Neural progenitor cell (in vitro differentiated cells): ENCODE results near the gene OR5V1. TPM values are rescaled to one million over a fixed set of nuclear protein-coding genes. Genes with fewer than 3 reads are reported as not detected.
"Not testable (repeated sequence)": the region's sequence is repeated elsewhere in the genome, so short reads cannot be mapped to it uniquely, and the experiment has no call there.

ENCODE experiments used
- DNase-seq: peaks from one replicate; pipeline ENCODE4 v3.0.0-alpha.2; 2016; ENCODE audit warnings: low spot score
- H2AFZ ChIP-seq: fragments of 200-600 bp; sonication (generic); replicated peaks from 2 replicates; pipeline ENCODE4 v1.6.1; 2016; ENCODE audit warnings: antibody characterized with exemption
- H3F3A ChIP-seq: fragments of 200-600 bp; sonication (generic); 2 replicates; pipeline ENCODE4 v1.6.1; 2016; ENCODE audit warnings: antibody characterized with exemption, low read depth
- H3K27ac ChIP-seq: fragments of 200-600 bp; sonication (generic); 2 replicates; pipeline ENCODE4 v1.5.1; 2016; ENCODE audit warnings: mild to moderate bottlenecking
- H3K27me3 ChIP-seq: fragments of 200-600 bp; sonication (generic); 2 replicates; pipeline ENCODE4 v1.6.1; 2016; ENCODE audit warnings: mild to moderate bottlenecking, moderate library complexity
- H3K36me3 ChIP-seq: fragments of 200-600 bp; sonication (generic); 2 replicates; pipeline ENCODE4 v1.5.1; 2016
- H3K4me1 ChIP-seq: fragments of 200-600 bp; sonication (generic); 2 replicates; pipeline ENCODE4 v1.6.1; 2016; ENCODE audit warnings: mixed run types
- H3K4me2 ChIP-seq: fragments of 200-600 bp; sonication (generic); 2 replicates; pipeline ENCODE4 v1.6.1; 2016
- H3K4me3 ChIP-seq: fragments of 200-600 bp; sonication (generic); 2 replicates; pipeline ENCODE4 v1.5.1; 2016
- H3K79me2 ChIP-seq: fragments of 200-600 bp; sonication (generic); 2 replicates; pipeline ENCODE4 v1.6.1; 2016; ENCODE audit warnings: low read depth
- H3K9ac ChIP-seq: fragments of 200-600 bp; sonication (generic); 2 replicates; pipeline ENCODE4 v1.6.1; 2016
- H3K9me3 ChIP-seq: fragments of 200-600 bp; sonication (generic); 2 replicates; pipeline ENCODE4 v1.5.1; 2016; ENCODE audit warnings: low read depth
- H4K20me1 ChIP-seq: fragments of 200-600 bp; sonication (generic); 2 replicates; pipeline ENCODE4 v1.6.1; 2016; ENCODE audit warnings: low read depth
- H3K27ac Mint-ChIP-seq: 3 replicates; pipeline ENCODE4 v1.8.0; 2021; ENCODE audit warnings: mixed read lengths
- H3K27me3 Mint-ChIP-seq: 2 replicates; pipeline ENCODE4 v1.8.0; 2022; ENCODE audit warnings: low read depth, mild to moderate bottlenecking, inconsistent platforms, moderate library complexity, mixed read lengths; ENCODE audit not compliant: insufficient read depth
- H3K36me3 Mint-ChIP-seq: 3 replicates; pipeline ENCODE4 v1.8.0; 2021; ENCODE audit warnings: mixed read lengths
- H3K4me1 Mint-ChIP-seq: 3 replicates; pipeline ENCODE4 v1.8.0; 2021; ENCODE audit warnings: mixed read lengths
- H3K4me3 Mint-ChIP-seq: 3 replicates; pipeline ENCODE4 v1.8.0; 2021; ENCODE audit warnings: mild to moderate bottlenecking, moderate library complexity, mixed read lengths
- H3K9me3 Mint-ChIP-seq: 3 replicates; pipeline ENCODE4 v1.8.0; 2020; ENCODE audit warnings: mixed read lengths
- EZH2 ChIP-seq: fragments of 200-600 bp; sonication (generic); IDR thresholded peaks from 2 replicates; pipeline ENCODE4 v1.6.1; 2017; ENCODE audit warnings: antibody characterized with exemption, mild to moderate bottlenecking, moderate library complexity
- EZH2phosphoT487 ChIP-seq: fragments of 200-600 bp; sonication (generic); IDR thresholded peaks from 2 replicates; pipeline ENCODE4 v1.6.1; 2017; ENCODE audit warnings: antibody characterized with exemption
- total RNA-seq: library from RNA; depleted of rRNA; stranded (reverse); fragments of >200 nt; gene quantifications from 2 replicates; pipeline ENCODE4 v1.2.3, GENCODE V29; 2015; ENCODE audit warnings: low replicate concordance
- TF ChIP-seq, protein P1 (sequence below): fragments of 200-600 bp; sonication (generic); IDR thresholded peaks from 2 replicates; pipeline ENCODE4 v1.5.1; 2017; ENCODE audit warnings: antibody characterized with exemption, mild to moderate bottlenecking

Gene OR5V1
- total RNA-seq, 1 donor from 2014 or later: not detected

- no peaks in the 10 kb centered on the region for H3F3A ChIP-seq
- Mint-ChIP-seq H3K27me3 (no peaks in the 10 kb centered on the region), H3K9me3 (no peaks in the 10 kb centered on the region), H3K4me3 (no peak overlapping the region), H3K4me1 (no peaks in the 10 kb centered on the region), H3K36me3 (no peaks in the 10 kb centered on the region), H3K27ac (no peak overlapping the region)
- no peaks in the 10 kb centered on the region for H4K20me1 ChIP-seq
- H3K36me3 ChIP-seq: no peaks in the 10 kb centered on the region
- H3K9me3 ChIP-seq: no peaks in the 10 kb centered on the region
- H3K9ac ChIP-seq: no peak overlapping the region
- no peaks in the 10 kb centered on the region for H3K79me2 ChIP-seq
- H3K27ac ChIP-seq: no peak overlapping the region
- no peaks in the 10 kb centered on the region for H3K27me3 ChIP-seq
- no peak overlapping the region for H2AFZ ChIP-seq
- H3K4me3 ChIP-seq: no peak overlapping the region
- H3K4me2 ChIP-seq: no peak overlapping the region
- TF ChIP-seq, protein P1, sequence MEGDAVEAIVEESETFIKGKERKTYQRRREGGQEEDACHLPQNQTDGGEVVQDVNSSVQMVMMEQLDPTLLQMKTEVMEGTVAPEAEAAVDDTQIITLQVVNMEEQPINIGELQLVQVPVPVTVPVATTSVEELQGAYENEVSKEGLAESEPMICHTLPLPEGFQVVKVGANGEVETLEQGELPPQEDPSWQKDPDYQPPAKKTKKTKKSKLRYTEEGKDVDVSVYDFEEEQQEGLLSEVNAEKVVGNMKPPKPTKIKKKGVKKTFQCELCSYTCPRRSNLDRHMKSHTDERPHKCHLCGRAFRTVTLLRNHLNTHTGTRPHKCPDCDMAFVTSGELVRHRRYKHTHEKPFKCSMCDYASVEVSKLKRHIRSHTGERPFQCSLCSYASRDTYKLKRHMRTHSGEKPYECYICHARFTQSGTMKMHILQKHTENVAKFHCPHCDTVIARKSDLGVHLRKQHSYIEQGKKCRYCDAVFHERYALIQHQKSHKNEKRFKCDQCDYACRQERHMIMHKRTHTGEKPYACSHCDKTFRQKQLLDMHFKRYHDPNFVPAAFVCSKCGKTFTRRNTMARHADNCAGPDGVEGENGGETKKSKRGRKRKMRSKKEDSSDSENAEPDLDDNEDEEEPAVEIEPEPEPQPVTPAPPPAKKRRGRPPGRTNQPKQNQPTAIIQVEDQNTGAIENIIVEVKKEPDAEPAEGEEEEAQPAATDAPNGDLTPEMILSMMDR: no peak
- TF ChIP-seq EZH2phosphoT487: no peak
- TF ChIP-seq EZH2: no peak
- no peaks in the 10 kb centered on the region for H3K4me1 ChIP-seq
- DNase-seq: no peak
These were observed 32.4 kb downstream of the OR5V1 start for GRCh38 chr6:29336269-29336668.

- no peak for DNase-seq
These were observed 36.0 kb downstream of the OR5V1 start for GRCh38 chr6:29332676-29333075.

GRCh38 chr6:29325777-29326176 is 42.9 kb downstream of the OR5V1 start:
- no peak overlapping the region for H3K27ac ChIP-seq
- no peaks in the 10 kb centered on the region for H3K9me3 Mint-ChIP-seq

More at GRCh38 chr6:29332676-29333075, 36.0 kb downstream of the OR5V1 start:
- Histone ChIP-seq H3K4me3 (no peak overlapping the region), H3K27ac (no peak overlapping the region), H3K4me1 (no peaks in the 10 kb centered on the region), H3K4me2 (no peak overlapping the region), H3F3A (no peaks in the 10 kb centered on the region), H3K9ac (no peak overlapping the region), H4K20me1 (no peaks in the 10 kb centered on the region), H3K79me2 (no peaks in the 10 kb centered on the region), H2AFZ (no peak overlapping the region), H3K27me3 (no peaks in the 10 kb centered on the region), H3K9me3 (no peaks in the 10 kb centered on the region), H3K36me3 (no peaks in the 10 kb centered on the region)
- Mint-ChIP-seq H3K27ac (no peak overlapping the region), H3K36me3 (no peaks in the 10 kb centered on the region), H3K4me1 (no peaks in the 10 kb centered on the region), H3K4me3 (no peak overlapping the region), H3K27me3 (no peaks in the 10 kb centered on the region), H3K9me3 (no peaks in the 10 kb centered on the region)
- TF ChIP-seq EZH2 (no peak), EZH2phosphoT487 (no peak)
- TF ChIP-seq, protein P1: no peak

DNA sequence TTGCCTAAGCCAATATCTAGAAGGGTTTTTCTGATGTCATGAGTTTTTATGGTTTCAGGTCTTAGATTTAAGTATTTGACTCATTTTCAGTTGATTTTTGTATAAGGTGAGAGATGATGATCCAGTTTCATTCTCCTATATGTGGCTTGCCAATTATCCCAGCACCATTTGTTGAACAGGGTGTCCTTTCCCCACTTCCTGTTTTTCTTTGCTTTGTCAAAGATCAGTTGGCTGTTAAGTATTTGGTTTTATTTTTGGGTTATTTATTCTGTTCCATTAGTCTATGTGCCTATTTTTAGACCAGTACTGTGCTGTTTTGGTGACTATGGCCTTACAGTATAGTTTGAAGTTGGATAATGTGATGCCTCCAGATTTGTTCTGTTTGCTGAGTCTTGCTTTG is 45.3 kb downstream of the OR5V1 start:
- H3K27ac Mint-ChIP-seq, H3K27me3 ChIP-seq: not testable (repeated sequence)

More at GRCh38 chr6:29325777-29326176, 42.9 kb downstream of the OR5V1 start:
- H4K20me1 ChIP-seq: no peaks in the 10 kb centered on the region
- no peak overlapping the region for H3K27ac Mint-ChIP-seq
- no peak overlapping the region for H3K4me2 ChIP-seq
- no peaks in the 10 kb centered on the region for H3K27me3 ChIP-seq
- H3K79me2 ChIP-seq: no peaks in the 10 kb centered on the region
- TF ChIP-seq, protein P1: no peak
- no peak for TF ChIP-seq EZH2
- no peak for TF ChIP-seq EZH2phosphoT487
- H3K4me1 Mint-ChIP-seq: no peaks in the 10 kb centered on the region
- H3K9me3 ChIP-seq: no peaks in the 10 kb centered on the region
- H3K9ac ChIP-seq: no peak overlapping the region
- H2AFZ ChIP-seq: no peak overlapping the region
- no peaks in the 10 kb centered on the region for H3F3A ChIP-seq
- DNase-seq: no peak
- H3K36me3 Mint-ChIP-seq: no peaks in the 10 kb centered on the region
- H3K4me3 ChIP-seq: no peak overlapping the region
- H3K4me1 ChIP-seq: no peaks in the 10 kb centered on the region
- no peak overlapping the region for H3K4me3 Mint-ChIP-seq
- no peaks in the 10 kb centered on the region for H3K36me3 ChIP-seq
- H3K27me3 Mint-ChIP-seq: no peaks in the 10 kb centered on the region

More for the DNA sequence above, 45.3 kb downstream of the OR5V1 start:
- not testable (repeated sequence) for H3K27ac ChIP-seq, H3K27me3 Mint-ChIP-seq, H3K79me2 ChIP-seq, H3K9ac ChIP-seq, H3K9me3 Mint-ChIP-seq, H3K36me3 ChIP-seq, DNase-seq, H2AFZ ChIP-seq, H3K4me2 ChIP-seq, H3K4me3 Mint-ChIP-seq, H3K4me1 ChIP-seq, H3K36me3 Mint-ChIP-seq, H3K4me1 Mint-ChIP-seq, H4K20me1 ChIP-seq, H3K9me3 ChIP-seq, H3F3A ChIP-seq, H3K4me3 ChIP-seq
